Uterus (tissue), 4 donors: ENCODE measurements around the gene SPANXN4. TPM values are rescaled to one million over a fixed set of nuclear protein-coding genes. Genes with fewer than 3 reads are reported as not detected.

Experiments used
- DNase-seq, 2 donors: peaks; one replicate each; pipeline ENCODE4 v3.0.0-alpha.2; 2019 to 2020
- H3K27ac ChIP-seq, 2 donors: fragments of 200-600 bp; sonication (generic); 1 replicate in 1 of 2; 2 replicates in 1 of 2; pipeline ENCODE4 v1.5.1; 2016 to 2018
- H3K27me3 ChIP-seq, 2 donors: fragments of 200-600 bp; sonication (generic); one replicate each; pipeline ENCODE4 v1.5.1; 2018 to 2019; ENCODE audit warnings: control low read depth in 1 of 2
- H3K36me3 ChIP-seq, 2 donors: fragments of 200-600 bp; sonication (generic); one replicate each; pipeline ENCODE4 v1.5.1; 2019; ENCODE audit warnings: control low read depth in 1 of 2
- H3K4me1 ChIP-seq, 2 donors: fragments of 200-600 bp; sonication (generic); one replicate each; pipeline ENCODE4 v1.5.1; 2018 to 2019; ENCODE audit warnings: control low read depth in 1 of 2
- H3K4me3 ChIP-seq, 2 donors: fragments of 200-600 bp; sonication (generic); 1 replicate in 1 of 2; 2 replicates in 1 of 2; pipeline ENCODE4 v1.5.1; 2018 to 2019; ENCODE audit warnings: mild to moderate bottlenecking in 1 of 2
- H3K9me3 ChIP-seq, 2 donors: fragments of 200-600 bp; sonication (generic); one replicate each; pipeline ENCODE4 v1.5.1; 2019; ENCODE audit warnings: control low read depth in 1 of 2
- POLR2A ChIP-seq, 2 donors: fragments of 450-650 bp; IDR thresholded peaks; one replicate each; pipeline ENCODE4 v1.6.1; 2016; ENCODE audit warnings: antibody characterized with exemption in 2 of 2, mild to moderate bottlenecking in 1 of 2, moderate library complexity in 1 of 2
- intact Hi-C: fragments of 100-400 bp; cut with DNase I; formaldehyde crosslinking; loops from one replicate; pipeline ENCODE4 v1.15.1; 2023; ENCODE audit warnings: low total_unique reads
- total RNA-seq, 4 donors: library from RNA; depleted of rRNA in 3 of 4; stranded (reverse); fragments of >200 nt in 3 of 4; gene quantifications; one replicate each; pipeline versions ENCODE4 v1.1.0 to v1.2.4, GENCODE V29; 2014 to 2023
- TF ChIP-seq, protein P1 (sequence below), 4 experiments: fragments of 200-600 bp in 2 of 4; fragments of 450-650 bp in 2 of 4; sonication (generic) in 2 of 4; IDR thresholded peaks; one replicate each; pipeline ENCODE4 v1.5.1; 2016 to 2019; ENCODE audit warnings: antibody characterized with exemption in 4 of 4, mild to moderate bottlenecking in 2 of 4, moderate library complexity in 1 of 4
- donor health status: DM: yes; HTN: yes; CAD: no.

SPANXN4 gene, protein sequence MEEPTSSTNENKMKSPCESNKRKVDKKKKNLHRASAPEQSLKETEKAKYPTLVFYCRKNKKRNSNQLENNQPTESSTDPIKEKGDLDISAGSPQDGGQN
- not detected for total RNA-seq

DNA sequence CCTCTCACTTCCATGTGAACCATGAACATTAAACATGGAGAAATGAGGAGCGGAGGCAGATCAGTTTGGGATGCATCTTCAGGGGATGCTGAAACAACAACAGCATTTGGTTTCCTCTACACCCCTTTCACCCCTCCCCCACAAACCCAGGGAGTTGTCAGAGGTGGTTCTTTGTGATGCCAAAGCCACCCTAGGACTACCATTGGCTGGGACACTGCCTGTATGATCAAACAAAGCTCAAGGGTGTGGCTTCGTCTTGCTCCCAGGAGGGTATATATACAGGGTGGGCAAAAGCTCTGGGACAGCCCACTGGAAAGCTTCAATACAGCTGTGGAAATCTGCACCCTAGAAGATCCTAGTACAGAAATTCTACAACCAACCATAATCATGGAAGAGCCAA lies at the start of gene SPANXN4:
SPANXN4 (plus strand) TSS at position 301 of the 400 bp plus-strand sequence; CDS start at position 388, 87 bp downstream.
- H3K4me1 ChIP-seq: no peaks in the 10 kb centered on the region

DNA sequence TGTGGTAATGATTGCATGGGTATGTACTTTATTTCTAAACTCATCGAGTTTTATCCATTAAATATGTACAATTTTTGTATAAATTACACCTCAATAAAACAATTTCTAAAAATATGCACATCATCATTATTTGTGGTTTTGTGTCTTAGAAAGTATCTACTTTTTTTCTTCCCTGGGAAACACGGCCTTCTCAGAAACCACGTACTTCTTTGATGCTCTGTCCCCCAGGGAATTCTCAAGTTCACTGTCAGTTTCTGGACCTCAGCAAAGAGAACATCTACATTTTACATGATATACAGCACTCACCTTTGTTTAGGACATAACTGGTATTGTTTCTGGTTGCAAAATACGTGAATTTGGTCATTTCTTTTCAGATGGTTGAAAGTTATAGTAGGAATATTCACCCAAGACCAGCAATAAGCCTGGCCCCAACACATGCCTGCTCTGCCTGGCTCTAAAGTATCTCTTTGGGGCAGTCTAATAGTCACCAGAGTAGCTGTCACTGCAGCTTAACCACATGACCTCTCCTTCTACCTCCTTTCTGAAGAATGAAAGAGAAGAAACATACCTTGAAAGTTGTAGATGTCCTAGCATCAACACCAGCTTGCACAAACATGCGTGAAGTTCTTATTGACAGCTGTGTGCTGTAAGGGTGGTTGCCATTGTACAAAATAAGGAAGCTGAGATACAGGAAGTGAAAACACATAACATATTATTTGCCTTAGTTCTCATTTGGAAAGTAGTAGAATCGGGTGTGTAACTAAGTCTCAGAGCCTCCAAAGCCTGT lies 48.4 kb upstream of the SPANXN4 start:
- no peak for DNase-seq
- no peaks in the 10 kb centered on the region for H3K9me3 ChIP-seq
- TF ChIP-seq, protein P1, sequence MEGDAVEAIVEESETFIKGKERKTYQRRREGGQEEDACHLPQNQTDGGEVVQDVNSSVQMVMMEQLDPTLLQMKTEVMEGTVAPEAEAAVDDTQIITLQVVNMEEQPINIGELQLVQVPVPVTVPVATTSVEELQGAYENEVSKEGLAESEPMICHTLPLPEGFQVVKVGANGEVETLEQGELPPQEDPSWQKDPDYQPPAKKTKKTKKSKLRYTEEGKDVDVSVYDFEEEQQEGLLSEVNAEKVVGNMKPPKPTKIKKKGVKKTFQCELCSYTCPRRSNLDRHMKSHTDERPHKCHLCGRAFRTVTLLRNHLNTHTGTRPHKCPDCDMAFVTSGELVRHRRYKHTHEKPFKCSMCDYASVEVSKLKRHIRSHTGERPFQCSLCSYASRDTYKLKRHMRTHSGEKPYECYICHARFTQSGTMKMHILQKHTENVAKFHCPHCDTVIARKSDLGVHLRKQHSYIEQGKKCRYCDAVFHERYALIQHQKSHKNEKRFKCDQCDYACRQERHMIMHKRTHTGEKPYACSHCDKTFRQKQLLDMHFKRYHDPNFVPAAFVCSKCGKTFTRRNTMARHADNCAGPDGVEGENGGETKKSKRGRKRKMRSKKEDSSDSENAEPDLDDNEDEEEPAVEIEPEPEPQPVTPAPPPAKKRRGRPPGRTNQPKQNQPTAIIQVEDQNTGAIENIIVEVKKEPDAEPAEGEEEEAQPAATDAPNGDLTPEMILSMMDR (IDR thresholded peaks at IDR 0.05): no peak
- no peak for TF ChIP-seq POLR2A (IDR thresholded peaks at IDR 0.05)
- H3K4me3 ChIP-seq: no peak overlapping the region
- intact Hi-C loops: no loop called here
- H3K27ac ChIP-seq: no peak overlapping the region
- no peaks in the 10 kb centered on the region for H3K36me3 ChIP-seq
- no peaks in the 10 kb centered on the region for H3K4me1 ChIP-seq
- H3K27me3 ChIP-seq: no peaks in the 10 kb centered on the region

More for the DNA sequence above, at the start of gene SPANXN4:
- TF ChIP-seq, protein P1 (IDR thresholded peaks at IDR 0.05): no peak
- TF ChIP-seq POLR2A (IDR thresholded peaks at IDR 0.05): no peak
- DNase-seq: no peak
- no peaks in the 10 kb centered on the region for H3K27me3 ChIP-seq
- H3K36me3 ChIP-seq: no peaks in the 10 kb centered on the region
- no peak within 1 kb of the TSS for H3K4me3 ChIP-seq
- intact Hi-C loops: no loop called here
- no peak within 1 kb of the TSS for H3K27ac ChIP-seq
- no peaks in the 10 kb centered on the region for H3K9me3 ChIP-seq

DNA sequence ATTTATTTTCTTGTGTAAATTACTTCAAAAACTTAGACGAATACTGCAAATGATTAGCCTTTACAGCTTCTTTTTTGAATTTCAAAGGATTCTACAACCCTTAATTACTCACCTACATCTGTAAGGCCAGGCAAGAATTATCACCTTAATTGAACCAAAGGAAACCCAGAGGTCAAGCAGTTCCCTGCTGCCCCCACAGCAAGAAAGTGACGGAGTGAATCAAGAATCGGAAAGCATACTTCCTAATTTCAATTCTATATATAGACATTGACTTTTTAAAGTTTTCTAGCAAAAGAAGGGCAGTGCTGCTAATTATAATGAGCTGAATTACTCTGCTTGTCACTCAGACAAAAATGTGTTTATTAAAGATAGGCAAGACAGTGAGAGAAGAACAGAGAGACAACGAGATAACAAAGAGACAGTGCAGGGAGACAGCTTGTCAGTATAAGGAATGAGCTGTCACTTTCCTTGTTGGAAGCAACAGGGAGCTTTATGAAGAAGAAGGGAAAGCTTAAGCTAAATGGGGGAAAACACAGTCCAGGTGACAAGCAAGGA lies 47.5 kb upstream of the SPANXN4 start:
- H3K4me3 ChIP-seq: no peak overlapping the region
- TF ChIP-seq, protein P1 (IDR thresholded peaks at IDR 0.05): no peak
- TF ChIP-seq POLR2A (IDR thresholded peaks at IDR 0.05): no peak
- H3K4me1 ChIP-seq: no peaks in the 10 kb centered on the region
- H3K36me3 ChIP-seq: no peaks in the 10 kb centered on the region
- no peaks in the 10 kb centered on the region for H3K9me3 ChIP-seq
- no peaks in the 10 kb centered on the region for H3K27me3 ChIP-seq
- H3K27ac ChIP-seq: no peak overlapping the region
- DNase-seq: no peak
- intact Hi-C loops: no loop called here

DNA sequence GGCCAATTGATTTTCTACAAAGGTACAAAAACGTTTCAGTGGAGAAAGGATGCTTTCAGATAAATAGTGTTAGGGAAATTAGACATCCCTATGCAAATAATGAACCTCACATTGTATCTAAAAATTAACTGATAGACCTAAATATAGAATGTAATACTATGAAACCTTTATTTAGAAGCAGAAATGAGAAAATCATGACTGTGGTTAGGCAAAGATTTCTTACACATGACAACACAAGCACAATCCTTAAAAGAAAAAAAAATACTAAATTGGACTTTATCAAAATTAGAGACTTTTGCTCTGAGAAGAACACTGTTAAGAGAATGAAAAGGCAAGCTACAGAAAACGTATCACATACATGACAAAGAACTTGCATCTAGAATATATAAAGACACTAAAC lies 43.0 kb upstream of the SPANXN4 start:
- intact Hi-C loops: no loop called here

More for the DNA sequence above, 43.0 kb upstream of the SPANXN4 start:
- no peaks in the 10 kb centered on the region for H3K9me3 ChIP-seq
- no peaks in the 10 kb centered on the region for H3K4me1 ChIP-seq
- DNase-seq: no peak
- no peaks in the 10 kb centered on the region for H3K27me3 ChIP-seq
- no peak for TF ChIP-seq POLR2A (IDR thresholded peaks at IDR 0.05)
- TF ChIP-seq, protein P1 (IDR thresholded peaks at IDR 0.05): no peak
- no peak overlapping the region for H3K27ac ChIP-seq
- no peak overlapping the region for H3K4me3 ChIP-seq
- no peaks in the 10 kb centered on the region for H3K36me3 ChIP-seq
